Right lobe of liver (tissue), 4 donors: ENCODE results near the gene IL1A.

Experiments used
- POLR2A ChIP-seq: fragments of 450-650 bp; IDR thresholded peaks from one replicate; pipeline ENCODE4 v1.6.1; 2017; ENCODE audit warnings: antibody characterized with exemption, mild to moderate bottlenecking
- TF ChIP-seq, protein P1 (sequence below), 4 donors: fragments of 200-600 bp in 3 of 4; fragments of 450-650 bp in 1 of 4; IDR thresholded peaks; one replicate each; pipeline versions ENCODE4 v1.5.1 to v1.8.0; 2016 to 2022; ENCODE audit warnings: antibody characterized with exemption in 4 of 4, mild to moderate bottlenecking in 2 of 4
- donor health status: DM: no; HTN: no; CAD: no.
- donor health status: DM: no; HTN: no; CAD: no.
- donor health status: DM: no; HTN: yes; CAD: no.

DNA sequence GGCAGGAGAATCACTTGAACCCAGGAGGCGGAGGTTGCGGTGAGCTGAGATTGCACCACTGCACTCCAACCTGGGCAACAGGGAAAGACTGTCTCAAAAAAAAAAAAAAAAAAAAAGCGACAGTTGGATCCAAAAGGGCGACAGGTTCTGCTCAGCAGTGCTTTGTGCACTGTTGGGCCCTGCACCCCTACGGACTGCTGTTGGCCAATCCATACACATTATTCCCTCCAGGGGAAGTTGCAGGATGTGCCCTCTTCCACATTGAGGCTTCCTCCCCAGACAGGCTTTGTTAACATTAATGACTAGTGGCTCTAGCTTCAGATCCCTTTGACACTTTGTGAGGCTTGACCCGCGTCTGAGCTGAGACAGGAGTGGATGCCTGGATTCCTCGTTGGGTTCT is 54.1 kb downstream of the IL1A start:
- TF ChIP-seq, protein P1, sequence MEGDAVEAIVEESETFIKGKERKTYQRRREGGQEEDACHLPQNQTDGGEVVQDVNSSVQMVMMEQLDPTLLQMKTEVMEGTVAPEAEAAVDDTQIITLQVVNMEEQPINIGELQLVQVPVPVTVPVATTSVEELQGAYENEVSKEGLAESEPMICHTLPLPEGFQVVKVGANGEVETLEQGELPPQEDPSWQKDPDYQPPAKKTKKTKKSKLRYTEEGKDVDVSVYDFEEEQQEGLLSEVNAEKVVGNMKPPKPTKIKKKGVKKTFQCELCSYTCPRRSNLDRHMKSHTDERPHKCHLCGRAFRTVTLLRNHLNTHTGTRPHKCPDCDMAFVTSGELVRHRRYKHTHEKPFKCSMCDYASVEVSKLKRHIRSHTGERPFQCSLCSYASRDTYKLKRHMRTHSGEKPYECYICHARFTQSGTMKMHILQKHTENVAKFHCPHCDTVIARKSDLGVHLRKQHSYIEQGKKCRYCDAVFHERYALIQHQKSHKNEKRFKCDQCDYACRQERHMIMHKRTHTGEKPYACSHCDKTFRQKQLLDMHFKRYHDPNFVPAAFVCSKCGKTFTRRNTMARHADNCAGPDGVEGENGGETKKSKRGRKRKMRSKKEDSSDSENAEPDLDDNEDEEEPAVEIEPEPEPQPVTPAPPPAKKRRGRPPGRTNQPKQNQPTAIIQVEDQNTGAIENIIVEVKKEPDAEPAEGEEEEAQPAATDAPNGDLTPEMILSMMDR (IDR thresholded peaks at IDR 0.05), result no peak
- no peak for TF ChIP-seq POLR2A
